Smooth muscle cell (in vitro differentiated cells): ENCODE measurements around the gene UBE2Q1. TPM values are rescaled to one million over a fixed set of nuclear protein-coding genes. Genes with fewer than 3 reads are reported as not detected.
"Not testable (repeated sequence)": the region's sequence is repeated elsewhere in the genome, so short reads cannot be mapped to it uniquely, and the experiment has no call there.

ENCODE experiments used
- DNase-seq: peaks from one replicate; lab custom pipeline; 2025; ENCODE audit not compliant: unreplicated experiment; lab: John Stamatoyannopoulos, UW
- H2AFZ ChIP-seq: fragments of 200-600 bp; sonication (generic); 2 replicates; pipeline ENCODE4 v1.6.0; 2016; ENCODE audit warnings: antibody characterized with exemption, low read depth, mild to moderate bottlenecking
- H3F3A ChIP-seq: fragments of 200-600 bp; sonication (generic); 2 replicates; pipeline ENCODE4 v1.6.0; 2017; ENCODE audit warnings: antibody characterized with exemption, low read depth
- H3K27ac ChIP-seq: fragments of 200-600 bp; sonication (generic); 2 replicates; pipeline ENCODE4 v1.5.1; 2016; ENCODE audit warnings: low read depth, mild to moderate bottlenecking
- H3K27me3 ChIP-seq: fragments of 200-600 bp; sonication (generic); 2 replicates; pipeline ENCODE4 v1.6.1; 2016; ENCODE audit warnings: low read depth, mild to moderate bottlenecking
- H3K36me3 ChIP-seq: fragments of 200-600 bp; sonication (generic); 2 replicates; pipeline ENCODE4 v1.5.1; 2016; ENCODE audit warnings: low read depth
- H3K4me1 ChIP-seq: fragments of 200-600 bp; sonication (generic); 2 replicates; pipeline ENCODE4 v1.5.1; 2016; ENCODE audit warnings: low read depth
- H3K4me2 ChIP-seq: fragments of 200-600 bp; sonication (generic); 2 replicates; pipeline ENCODE4 v1.6.0; 2016; ENCODE audit warnings: mild to moderate bottlenecking
- H3K4me3 ChIP-seq: fragments of 200-600 bp; sonication (generic); 2 replicates; pipeline ENCODE4 v1.5.1; 2016; ENCODE audit warnings: mild to moderate bottlenecking
- H3K79me2 ChIP-seq: fragments of 200-600 bp; sonication (generic); 2 replicates; pipeline ENCODE4 v1.6.0; 2016; ENCODE audit warnings: low read depth, mild to moderate bottlenecking
- H3K9ac ChIP-seq: fragments of 200-600 bp; sonication (generic); 2 replicates; pipeline ENCODE4 v1.6.0; 2016; ENCODE audit warnings: low read depth
- H3K9me3 ChIP-seq: fragments of 200-600 bp; sonication (generic); replicated peaks from 2 replicates; pipeline ENCODE4 v1.5.1; 2016; ENCODE audit warnings: low read depth
- H4K20me1 ChIP-seq: fragments of 200-600 bp; sonication (generic); 2 replicates; pipeline ENCODE4 v1.6.0; 2016; ENCODE audit warnings: low read depth
- CTCF ChIP-seq: fragments of 200-600 bp; sonication (generic); IDR thresholded peaks from 2 replicates; pipeline ENCODE4 v1.5.1; 2017; ENCODE audit warnings: borderline replicate concordance, mild to moderate bottlenecking, antibody characterized with exemption; ENCODE audit not compliant: insufficient read depth, poor library complexity, severe bottlenecking
- WGBS: methylation state at CpG from one replicate; pipeline ENCODE4 v1.1.7; 2016; ENCODE audit warnings: low lambda C conversion rate; 5-methylcytosine and 5-hydroxymethylcytosine counted together
- polyA plus RNA-seq: library from polyadenylated mRNA; unstranded; fragments of >200 nt; fragmentation: Nextera tagmentation; extraction: Ambion mirVana; gene quantifications from 2 replicates; pipeline ENCODE4 v1.2.1, GENCODE V29; 2016
- total RNA-seq: library from RNA; depleted of rRNA; stranded (reverse); fragments of >200 nt; gene quantifications from 2 replicates; pipeline ENCODE4 v1.2.3, GENCODE V29; 2014

UBE2Q1 gene
- total and polyA plus RNA-seq, 2 experiments from 2014 or later = 15.1 to 37.9 TPM

- TF ChIP-seq CTCF = peak; percentile 32
- Histone ChIP-seq H3K4me3 (no peak overlapping the region), H2AFZ (no peak overlapping the region), H3K36me3 (no peaks in the 10 kb centered on the region), H3K4me2 (no peak overlapping the region), H3K27ac (no peak overlapping the region), H3K9me3 (no peaks in the 10 kb centered on the region), H3K79me2 (no peaks in the 10 kb centered on the region), H3K9ac (no peak overlapping the region), H3F3A (no peaks in the 10 kb centered on the region), H4K20me1 (no peaks in the 10 kb centered on the region), H3K27me3 (no peaks in the 10 kb centered on the region), H3K4me1 (no peaks in the 10 kb centered on the region)
- DNase-seq = no peak
- 53% methylated on average over 11 of the region's 11 CpGs for WGBS
These were observed 24.3 kb downstream of the UBE2Q1 start for GRCh38 chr1:154533952-154534844.

- WGBS = 99% methylated on average over 13 of the region's 13 CpGs
- not testable (repeated sequence) for H3K79me2 ChIP-seq
These were observed 26.5 kb downstream of the UBE2Q1 start for GRCh38 chr1:154531950-154532349.

GRCh38 chr1:154529308-154529707 is 29.2 kb downstream of the UBE2Q1 start:
- Histone ChIP-seq H3K4me2 (no peak overlapping the region), H3K27ac (no peak overlapping the region), H3K36me3 (no peaks in the 10 kb centered on the region), H3K4me1 (no peaks in the 10 kb centered on the region), H3K4me3 (no peak overlapping the region), H3K9me3 (no peaks in the 10 kb centered on the region), H2AFZ (no peak overlapping the region), H3K27me3 (no peaks in the 10 kb centered on the region), H3K9ac (no peak overlapping the region), H4K20me1 (no peaks in the 10 kb centered on the region), H3K79me2 (no peaks in the 10 kb centered on the region), H3F3A (no peaks in the 10 kb centered on the region)
- WGBS = 92% methylated on average over 6 of the region's 6 CpGs
- no peak for TF ChIP-seq CTCF
- no peak for DNase-seq

More at GRCh38 chr1:154531950-154532349, 26.5 kb downstream of the UBE2Q1 start:
- not testable (repeated sequence) for H4K20me1 ChIP-seq, H2AFZ ChIP-seq, H3K27ac ChIP-seq, H3F3A ChIP-seq, H3K4me2 ChIP-seq, H3K9me3 ChIP-seq, H3K27me3 ChIP-seq, H3K4me1 ChIP-seq, H3K9ac ChIP-seq, H3K36me3 ChIP-seq, DNase-seq, H3K4me3 ChIP-seq

DNA sequence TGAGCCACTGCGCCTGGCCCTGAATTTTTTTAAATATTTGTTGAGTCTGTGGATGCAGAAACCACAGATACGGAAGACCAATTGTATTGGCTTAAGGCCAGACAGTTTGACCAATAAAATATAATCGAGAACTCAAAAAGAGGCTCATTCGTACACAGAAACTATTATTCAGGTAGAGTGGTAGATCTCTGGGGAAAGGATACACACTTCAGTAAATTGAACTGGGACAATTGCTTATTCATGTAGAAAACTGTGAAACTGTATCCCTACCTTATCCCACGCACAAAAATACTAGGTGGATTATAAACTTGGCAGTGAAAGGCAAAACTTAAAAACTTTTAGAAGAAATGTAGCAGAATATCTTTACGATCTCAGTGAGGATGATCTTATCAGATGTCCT is 31.3 kb downstream of the UBE2Q1 start:
- H4K20me1 ChIP-seq = no peaks in the 10 kb centered on the region
- 76% methylated on average over 6 of the region's 6 CpGs for WGBS
- no peak overlapping the region for H3K27ac ChIP-seq
- TF ChIP-seq CTCF = no peak
- no peaks in the 10 kb centered on the region for H3K9me3 ChIP-seq
- DNase-seq = no peak
- H3K4me3 ChIP-seq = no peak overlapping the region
- no peak overlapping the region for H2AFZ ChIP-seq
- no peaks in the 10 kb centered on the region for H3K4me1 ChIP-seq
- H3K79me2 ChIP-seq = no peaks in the 10 kb centered on the region
- H3K4me2 ChIP-seq = no peak overlapping the region
- H3F3A ChIP-seq = no peaks in the 10 kb centered on the region
- H3K36me3 ChIP-seq = no peaks in the 10 kb centered on the region
- peaks cover 7% of the 10 kb centered on the region for H3K27me3 ChIP-seq
- H3K9ac ChIP-seq = no peak overlapping the region
